Right lobe of liver (tissue), 6 donors: ENCODE results near the gene NPR1. TPM values are rescaled to one million over a fixed set of nuclear protein-coding genes. Genes with fewer than 3 reads are reported as not detected.

ENCODE experiments used
- ATAC-seq, 4 donors: fragments of 200-7000 bp; cut with Tn5 transposase; one replicate each; pipeline ENCODE4 v1.9.1; 2020; ENCODE audit warnings: mild to moderate bottlenecking in 4 of 4, moderate library complexity in 4 of 4
- DNase-seq, 3 donors: peaks; one replicate each; pipeline ENCODE4 v3.0.0-alpha.2; 2020
- H3K27ac ChIP-seq, 3 donors: fragments of 200-600 bp; one replicate each; pipeline ENCODE4 v1.8.0; 2022
- H3K27me3 ChIP-seq, 2 donors: fragments of 200-600 bp; one replicate each; pipeline ENCODE4 v1.8.0; 2022
- H3K36me3 ChIP-seq, 4 donors: fragments of 200-600 bp; sonication (generic) in 1 of 4; one replicate each; pipeline versions ENCODE4 v1.5.1 to v1.8.0; 2017 to 2022; ENCODE audit warnings: control low read depth in 1 of 4
- H3K4me1 ChIP-seq, 4 donors: fragments of 200-600 bp; sonication (generic) in 1 of 4; one replicate each; pipeline versions ENCODE4 v1.5.1 to v1.8.0; 2017 to 2022; ENCODE audit warnings: control low read depth in 1 of 4
- H3K4me3 ChIP-seq, 3 donors: fragments of 200-600 bp; one replicate each; pipeline ENCODE4 v1.8.0; 2022
- H3K9me3 ChIP-seq, 4 donors: fragments of 200-600 bp; sonication (generic) in 1 of 4; one replicate each; pipeline versions ENCODE4 v1.5.1 to v1.8.0; 2017 to 2022; ENCODE audit warnings: control low read depth in 1 of 4
- CTCF ChIP-seq, 4 donors: fragments of 200-600 bp in 3 of 4; fragments of 450-650 bp in 1 of 4; IDR thresholded peaks; one replicate each; pipeline versions ENCODE4 v1.5.1 to v1.8.0; 2016 to 2022; ENCODE audit warnings: antibody characterized with exemption in 4 of 4, mild to moderate bottlenecking in 2 of 4
- POLR2A ChIP-seq: fragments of 450-650 bp; IDR thresholded peaks from one replicate; pipeline ENCODE4 v1.6.1; 2017; ENCODE audit warnings: antibody characterized with exemption, mild to moderate bottlenecking
- WGBS: methylation state at CpG from one replicate; pipeline ENCODE4 v1.1.6; 2018; ENCODE audit warnings: low coverage, low lambda C conversion rate; ENCODE audit not compliant: insufficient coverage; ENCODE audit errors: missing lambda C conversion rate; 5-methylcytosine and 5-hydroxymethylcytosine counted together
- intact Hi-C, 2 donors: fragments of 100-400 bp; cut with DNase I; formaldehyde crosslinking; loops; one replicate each; pipeline versions ENCODE4 v1.11.2 to v1.14.1; 2022
- microRNA-seq, 2 donors: library from miRNA; unstranded; fragments of <30 nt; microRNA quantifications; one replicate each; pipeline ENCODE4, GENCODE V29; 2019 to 2020
- small RNA-seq, 2 experiments: library from RNA; depleted of rRNA; stranded (forward); fragments of <200 nt; gene quantifications; one replicate each; pipeline ENCODE3, GENCODE V24; 2016
- total RNA-seq, 6 experiments: library from RNA; depleted of rRNA in 2 of 6; stranded (reverse); fragments of >200 nt in 2 of 6; fragmentation: NEBNext Ultra II Directional in 3 of 6; extraction: Animal tissue kit (Norgen Biotek cat#: 25700) in 3 of 6; gene quantifications; one replicate each; pipeline versions ENCODE4 v1.1.0 to v1.2.4, GENCODE V29; 2016 to 2023
- donor health status: DM: no; HTN: yes; CAD: no.
- donor health status: DM: no; HTN: no; CAD: no.
- donor health status: DM: no; HTN: no; CAD: no.
- donor health status: DM: no; HTN: yes; CAD: no.
- donor health status: DM: no; HTN: yes; CAD: no.

The NPR1 gene
- total RNA-seq, 6 experiments from 2014 or later = 5.0 to 14.4 (median 5.7) TPM

- intact Hi-C loops = no loop called here
Observed at GRCh38 chr1:153735090-153735420, 56.6 kb downstream of the NPR1 start.

GRCh38 chr1:153741986-153742385, 63.5 kb downstream of the NPR1 start:
- intact Hi-C loops = no loop called here
- TF ChIP-seq CTCF (IDR thresholded peaks at IDR 0.05) (no peak), POLR2A (no peak)
- peaks cover 0 to 50% (median 13%) of the 10 kb centered on the region in 4 donors for H3K36me3 ChIP-seq
- ATAC-seq (no peak), DNase-seq (no peak)
- no peak overlapping the region for H3K4me3 ChIP-seq
- peak overlapping the region in 2 of 3 donors; percentile 29 to 68 for H3K27ac ChIP-seq
- H3K9me3 ChIP-seq = no peaks in the 10 kb centered on the region
- 78% methylated on average over 2 of the region's 2 CpGs for WGBS
- H3K4me1 ChIP-seq = peaks cover 0 to 25% (median 11%) of the 10 kb centered on the region in 4 donors
- H3K27me3 ChIP-seq = no peaks in the 10 kb centered on the region

More at GRCh38 chr1:153735090-153735420, 56.6 kb downstream of the NPR1 start:
- 90% methylated on average over 2 of the region's 3 CpGs for WGBS
- H3K4me1 ChIP-seq = peaks cover 0 to 17% (median 3%) of the 10 kb centered on the region in 4 donors
- DNase-seq = no peak
- ATAC-seq = no peak
- H3K27ac ChIP-seq = no peak overlapping the region
- no peaks in the 10 kb centered on the region for H3K27me3 ChIP-seq
- peaks cover 0 to 9% (median 0%) of the 10 kb centered on the region in 4 donors for H3K36me3 ChIP-seq
- TF ChIP-seq POLR2A = no peak
- H3K9me3 ChIP-seq = no peaks in the 10 kb centered on the region
- H3K4me3 ChIP-seq = no peak overlapping the region

- Histone ChIP-seq H3K27me3 (no peaks in the 10 kb centered on the region), H3K9me3 (no peaks in the 10 kb centered on the region), H3K4me1 (peaks cover 0 to 25% (median 11%) of the 10 kb centered on the region in 4 donors), H3K4me3 (no peak overlapping the region), H3K36me3 (peaks cover 0 to 56% (median 15%) of the 10 kb centered on the region in 4 donors), H3K27ac (peak overlapping the region; percentile 10 to 79 (median 78))
- ATAC-seq (peak; percentile 92 to 96 (median 94)), DNase-seq (peak; percentile 52 to 66 (median 57))
- intact Hi-C loops = no loop called here
- no peak for TF ChIP-seq CTCF (IDR thresholded peaks at IDR 0.05)
- 19% methylated on average over 5 of the region's 5 CpGs for WGBS
Observed at GRCh38 chr1:153742411-153743142, 64.1 kb downstream of the NPR1 start.

Small RNA genes lying within 50 kb of the gene (microRNA-seq; reads per million reads assigned to microRNA genes)
- 0 reads per million in 2 donors for gene MIR8083

Small RNA genes lying within 50 kb of the gene (small RNA-seq; reads per million reads assigned to genes)
- gene MIR8083 (0 reads per million in 2 experiments), gene RF00019 (0 reads per million in 2 experiments), gene RN7SL372P (0 reads per million in 2 experiments)

Other genes with a start within 250 kb of the NPR1 start
- gene S100A7, start 218.0 kb upstream of the NPR1 start, total RNA-seq = not detected
- gene S100A6, start 142.7 kb upstream of the NPR1 start, total RNA-seq = 10 to 100 TPM in 5 of 6 experiments, 1 to 10 TPM in 1; 6.6 to 24.0 (median 12.0) TPM
- not detected for gene S100A5, start 137.8 kb upstream of the NPR1 start, total RNA-seq
- 10 to 100 TPM in 4 of 6 experiments, 1 to 10 TPM in 2; 7.6 to 21.6 (median 14.0) TPM for gene S100A4, start 132.9 kb upstream of the NPR1 start, total RNA-seq
- under 1 TPM in 1 of 6 experiments, not detected in 5; 0.29 TPM for gene S100A3, start 129.4 kb upstream of the NPR1 start, total RNA-seq
- gene S100A2, start 112.8 kb upstream of the NPR1 start, total RNA-seq = not detected
- gene S100A16, start 65.6 kb upstream of the NPR1 start, total RNA-seq = 100 to 1,000 TPM in 2 of 6 experiments, 10 to 100 TPM in 4; 55.9 to 151 (median 71.8) TPM
- gene S100A14, start 62.4 kb upstream of the NPR1 start, total RNA-seq = 10 to 100 TPM in 2 of 6 experiments, 1 to 10 TPM in 4; 1.8 to 14.0 (median 5.2) TPM
- 10 to 100 TPM; 10.4 to 24.5 (median 21.9) TPM for gene S100A13, start 51.2 kb upstream of the NPR1 start, total RNA-seq
- 1 to 10 TPM in 3 of 6 experiments, under 1 TPM in 3; 0.40 to 2.1 (median 1.0) TPM for gene S100A1, start 50.3 kb upstream of the NPR1 start, total RNA-seq
- 10 to 100 TPM; 21.9 to 29.7 (median 26.0) TPM for gene CHTOP, start 44.6 kb upstream of the NPR1 start, total RNA-seq
- gene SNAPIN, start 20.0 kb upstream of the NPR1 start, total RNA-seq = 10 to 100 TPM; 14.6 to 33.2 (median 18.0) TPM
- gene ILF2, start 7.7 kb upstream of the NPR1 start, total RNA-seq = 10 to 100 TPM; 30.2 to 55.9 (median 38.7) TPM
- gene INTS3, start 49.4 kb downstream of the NPR1 start, total RNA-seq = 10 to 100 TPM; 16.5 to 29.1 (median 22.6) TPM
- gene SLC27A3, start 96.7 kb downstream of the NPR1 start, total RNA-seq = 10 to 100 TPM; 25.4 to 50.4 (median 36.9) TPM
- gene GATAD2B, start 244.3 kb downstream of the NPR1 start, total RNA-seq = 10 to 100 TPM in 5 of 6 experiments, 1 to 10 TPM in 1; 9.8 to 20.3 (median 16.8) TPM